Mucosa of gallbladder (tissue), 1 donor: ENCODE data around the gene LPP. TPM values are rescaled to one million over a fixed set of nuclear protein-coding genes. Genes with fewer than 3 reads are reported as not detected.
"Not testable (repeated sequence)": the region's sequence is repeated elsewhere in the genome, so short reads cannot be mapped to it uniquely, and the experiment has no call there.

Experiments
- DNase-seq: peaks from one replicate; pipeline ENCODE4 v3.0.0-alpha.2; 2020; ENCODE audit warnings: low spot score
- total RNA-seq: library from RNA; stranded (reverse); gene quantifications from one replicate; pipeline ENCODE4 v1.2.1, GENCODE V29; 2021
- donor health status: DM: no; HTN: no; CAD: no.

LPP gene
- total RNA-seq, 1 donor from 2014 or later: 478 TPM

DNA sequence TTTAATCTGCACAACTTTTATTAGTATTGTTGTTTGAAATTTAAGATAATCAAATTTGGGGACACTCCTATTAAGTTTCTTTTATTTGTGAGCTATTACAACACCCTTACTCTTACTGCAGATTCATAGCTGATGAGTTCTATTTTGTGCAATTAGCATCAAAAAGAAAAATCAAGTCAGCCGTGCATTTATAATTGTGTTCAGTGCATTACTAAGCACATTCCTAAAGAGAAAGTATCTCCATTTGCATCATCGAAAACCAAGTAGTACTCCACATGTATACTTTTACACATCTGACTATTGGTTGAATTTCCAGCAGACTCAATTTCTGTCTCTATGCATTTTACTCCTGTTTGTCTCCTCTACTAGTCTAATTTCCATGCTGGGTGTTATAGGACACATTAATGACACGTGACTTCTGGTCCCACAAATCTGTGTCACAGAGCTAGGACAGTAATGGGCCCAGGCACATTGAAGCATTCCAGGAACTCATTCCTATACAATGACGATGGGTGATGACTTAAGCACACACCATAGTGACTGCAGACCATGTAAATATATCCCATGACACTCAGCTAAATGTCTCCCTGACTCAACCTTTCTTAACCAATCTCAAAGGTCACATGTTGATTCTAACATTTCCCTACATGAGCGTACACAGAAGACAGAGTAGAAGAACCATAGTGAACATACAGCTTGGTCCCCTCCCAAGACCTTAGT, 477.5 kb downstream of the LPP start:
- DNase-seq: no peak

DNA sequence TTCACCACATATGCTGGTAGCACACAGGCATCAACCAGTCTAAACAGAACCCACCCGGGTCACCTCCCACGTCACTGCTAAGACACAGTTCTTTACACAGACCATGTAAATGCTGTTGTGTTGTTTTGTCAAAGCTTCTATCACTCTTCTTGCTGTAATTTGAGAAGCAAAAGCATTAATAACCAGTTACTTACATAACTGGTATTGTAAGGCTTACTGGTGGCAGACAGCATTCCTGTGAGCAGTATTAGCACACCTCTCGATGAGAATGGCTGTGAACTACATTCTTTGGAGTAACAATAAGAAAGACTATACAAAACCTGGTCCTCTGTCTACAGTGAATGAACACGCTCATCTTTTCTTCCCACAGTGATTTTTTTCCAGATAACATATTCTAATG, 479.2 kb downstream of the LPP start:
- no peak for DNase-seq

DNA sequence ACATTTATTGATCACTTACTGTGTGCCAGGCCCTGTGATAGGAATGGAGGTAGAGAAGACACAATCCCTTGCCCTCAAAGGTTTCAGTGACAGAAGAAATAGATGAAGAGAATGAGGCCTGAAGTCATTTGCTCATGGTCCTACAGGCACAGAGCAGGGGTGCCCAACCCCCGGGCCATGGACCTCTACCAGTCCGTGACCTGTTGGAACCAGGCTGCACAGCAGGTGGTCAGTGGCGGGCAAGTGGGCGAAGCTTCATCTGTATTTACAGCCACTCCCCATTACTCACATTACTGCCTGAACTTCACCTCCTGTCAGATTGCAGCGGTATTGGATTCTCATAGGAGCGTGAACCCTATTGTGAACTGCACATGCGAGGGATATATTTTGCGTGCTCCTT, 480.3 kb downstream of the LPP start:
- no peak for DNase-seq

DNA sequence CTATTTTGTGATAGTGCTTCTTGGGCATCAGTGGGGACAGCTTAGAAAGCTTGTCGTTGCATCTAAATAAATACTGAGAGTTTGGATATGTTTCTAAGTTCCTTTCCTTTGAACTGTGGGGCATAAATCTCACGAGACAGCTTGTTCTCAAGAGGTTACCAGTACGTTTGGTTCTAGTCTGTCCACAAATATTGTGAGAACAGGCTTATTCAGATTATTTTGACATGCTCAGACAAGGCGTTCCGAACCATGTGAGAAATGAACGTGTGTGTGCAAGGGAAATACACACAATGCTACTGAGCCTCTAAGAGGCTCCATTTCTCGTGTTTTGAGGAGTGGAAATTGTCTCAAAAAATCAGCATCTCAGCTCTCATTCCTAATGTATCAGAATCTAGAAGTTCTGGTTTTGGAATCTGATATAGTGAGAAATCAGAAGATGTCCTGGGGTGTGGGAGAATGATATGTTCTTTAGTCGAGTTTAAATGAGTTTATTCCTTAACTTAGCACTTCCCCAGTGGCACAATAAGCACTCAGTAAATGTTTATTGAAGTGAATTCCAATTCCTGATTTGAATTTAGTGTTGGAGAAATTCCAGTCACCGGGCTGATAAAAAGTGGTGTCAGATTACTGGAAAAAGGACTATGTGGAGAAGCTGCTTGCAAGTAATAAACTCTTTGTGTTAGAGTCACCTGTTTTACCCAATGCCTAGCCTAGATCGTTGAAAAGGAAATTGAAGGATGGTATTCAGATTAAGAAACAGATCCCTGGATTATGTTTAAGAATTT, 481.5 kb downstream of the LPP start:
- DNase-seq: no peak

DNA sequence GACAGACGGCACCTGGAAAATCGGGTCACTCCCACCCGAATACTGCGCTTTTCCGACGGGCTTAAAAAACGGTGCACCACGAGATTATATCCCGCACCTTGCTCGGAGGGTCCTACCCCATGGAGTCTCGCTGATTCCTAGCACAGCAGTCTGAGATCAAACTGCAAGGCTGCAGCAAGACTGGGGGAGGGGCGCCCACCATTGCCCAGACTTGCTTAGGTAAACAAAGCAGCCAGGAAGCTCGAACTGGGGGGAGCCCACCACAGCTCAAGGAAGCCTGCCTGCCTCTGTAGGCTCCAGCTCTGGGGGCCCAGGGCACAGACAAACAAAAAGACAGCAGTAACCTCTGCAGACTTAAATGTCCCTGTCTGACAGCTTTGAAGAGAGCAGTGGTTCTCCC, 482.3 kb downstream of the LPP start:
- not testable (repeated sequence) for DNase-seq

DNA sequence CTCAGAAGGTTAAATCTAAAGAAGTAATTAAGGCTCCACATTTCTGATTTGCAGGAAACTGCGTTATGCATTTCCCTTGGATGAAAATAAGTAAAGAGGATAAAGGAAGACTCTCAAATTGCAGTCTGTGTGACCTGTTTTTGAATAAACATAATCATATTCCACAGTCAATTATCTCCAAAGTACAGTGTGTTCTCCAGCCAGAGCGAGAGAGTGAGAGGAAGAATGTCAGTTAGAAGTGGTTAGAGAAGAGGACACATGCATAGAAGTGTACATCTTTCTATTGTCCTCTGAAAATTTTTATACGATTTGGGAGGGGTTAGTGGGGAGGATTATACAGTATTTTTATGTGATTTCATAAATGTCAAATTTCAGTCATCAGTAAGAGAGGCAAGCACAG, 487.1 kb downstream of the LPP start:
- no peak for DNase-seq

DNA sequence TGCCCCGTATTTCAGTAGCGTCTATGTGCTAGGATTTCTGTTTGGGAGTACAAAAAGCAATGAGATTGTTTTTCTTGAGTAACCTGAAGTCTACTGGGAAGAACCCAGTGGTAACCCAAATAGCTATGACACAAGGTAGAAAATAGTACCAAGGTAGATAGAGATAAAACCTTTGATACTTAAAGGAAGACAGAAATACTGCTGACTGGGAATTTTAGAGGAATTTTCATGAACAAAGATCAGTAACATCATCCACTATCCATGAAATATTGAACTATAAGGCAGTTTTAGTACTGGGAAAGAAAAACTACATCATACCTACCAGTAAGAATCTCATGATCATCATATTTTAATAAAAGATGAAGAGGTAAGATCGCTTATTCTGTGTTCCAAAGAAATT, 489.8 kb downstream of the LPP start:
- DNase-seq: no peak

DNA sequence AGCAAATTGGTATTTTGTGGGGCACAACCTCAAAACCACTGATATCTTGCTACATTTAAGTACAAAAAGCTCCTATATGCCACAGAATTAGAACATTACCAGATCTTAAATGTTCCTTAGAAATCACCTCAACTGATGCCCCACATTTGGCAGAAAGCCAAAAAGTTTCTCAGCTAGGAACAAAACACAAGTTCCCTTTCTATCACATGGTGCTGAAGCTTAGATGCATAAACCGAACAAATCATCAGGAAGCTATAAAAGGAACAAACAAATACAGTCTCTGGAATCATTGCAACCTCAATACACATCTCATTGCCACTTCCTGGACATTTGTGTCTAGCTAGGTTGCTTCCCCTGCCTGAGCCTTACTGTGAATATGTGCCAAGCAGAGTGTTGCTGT, 492.6 kb downstream of the LPP start:
- no peak for DNase-seq

DNA sequence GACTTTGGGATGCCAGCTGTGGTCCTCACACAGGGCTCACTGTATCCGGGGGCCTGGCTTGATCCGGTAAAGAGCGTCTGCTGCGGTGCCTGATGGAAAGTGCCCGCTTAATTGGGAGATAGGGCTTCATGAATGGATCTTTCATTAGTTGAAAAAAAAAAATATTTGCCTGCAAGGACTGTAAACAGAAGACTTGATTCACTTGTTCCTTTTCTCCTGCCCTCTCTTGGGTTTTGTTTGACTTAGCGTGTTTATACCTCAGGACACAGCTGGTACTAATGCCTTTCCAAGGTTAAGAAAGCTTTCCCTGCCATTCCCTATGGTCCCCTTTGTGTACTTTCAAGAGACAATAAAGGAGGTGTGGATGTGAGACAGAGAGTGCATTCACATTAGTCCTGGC, 493.3 kb downstream of the LPP start:
- no peak for DNase-seq

DNA sequence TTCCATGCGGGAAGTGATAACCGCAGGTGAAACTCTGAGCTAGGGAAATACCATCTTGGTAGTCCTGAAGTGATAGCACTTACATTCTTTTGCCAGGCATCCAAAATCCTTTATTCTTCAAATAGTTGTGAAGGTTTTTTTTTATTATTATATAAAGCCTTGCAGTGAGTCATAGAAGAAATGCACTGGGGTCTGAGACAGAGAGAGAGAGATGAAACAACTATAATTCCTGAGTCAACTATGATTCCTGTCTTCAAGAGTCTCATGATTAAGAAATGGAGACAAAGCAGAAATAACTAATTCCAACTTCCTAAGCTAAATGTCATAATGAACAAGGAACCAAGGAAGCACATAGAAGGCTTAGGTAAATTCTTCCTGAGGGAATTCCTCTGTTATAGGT, 495.6 kb downstream of the LPP start:
- no peak for DNase-seq

DNA sequence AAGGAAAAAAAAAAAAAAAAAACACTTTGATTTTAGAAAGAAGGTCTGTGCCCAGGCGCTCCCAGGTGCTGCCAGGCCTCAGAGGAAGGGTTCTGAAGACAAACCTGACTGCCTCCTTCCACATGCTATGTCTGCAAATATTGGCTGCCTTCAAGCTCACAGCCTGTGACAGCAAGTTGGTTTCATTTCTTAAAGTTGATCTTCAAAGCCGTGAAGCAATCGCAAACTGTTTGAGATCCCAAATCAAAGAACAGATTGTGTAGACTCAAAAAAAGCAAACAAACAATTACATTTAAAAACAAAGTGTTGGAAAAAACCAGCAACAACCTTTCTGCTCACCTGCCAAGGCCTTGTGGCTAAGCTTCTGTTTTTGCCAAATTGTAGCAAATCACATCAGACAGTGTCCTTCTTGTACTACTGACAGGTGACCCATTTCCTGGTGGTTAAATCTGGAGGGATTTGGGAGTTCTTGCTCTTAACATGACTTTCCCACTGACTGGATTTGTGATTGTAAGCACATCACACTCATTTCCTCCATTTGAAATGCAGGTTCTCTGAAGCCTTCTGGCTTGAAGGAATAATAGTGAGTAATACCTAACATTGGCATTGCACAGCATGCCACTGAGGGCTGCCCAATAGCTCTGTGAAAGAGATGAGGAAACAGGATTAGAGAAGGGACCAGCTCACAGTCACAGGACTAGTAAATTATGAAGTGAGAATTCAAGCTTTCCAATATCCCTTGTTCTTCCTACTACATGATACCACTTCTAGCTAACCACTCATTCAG, 502.4 kb downstream of the LPP start:
- no peak for DNase-seq

DNA sequence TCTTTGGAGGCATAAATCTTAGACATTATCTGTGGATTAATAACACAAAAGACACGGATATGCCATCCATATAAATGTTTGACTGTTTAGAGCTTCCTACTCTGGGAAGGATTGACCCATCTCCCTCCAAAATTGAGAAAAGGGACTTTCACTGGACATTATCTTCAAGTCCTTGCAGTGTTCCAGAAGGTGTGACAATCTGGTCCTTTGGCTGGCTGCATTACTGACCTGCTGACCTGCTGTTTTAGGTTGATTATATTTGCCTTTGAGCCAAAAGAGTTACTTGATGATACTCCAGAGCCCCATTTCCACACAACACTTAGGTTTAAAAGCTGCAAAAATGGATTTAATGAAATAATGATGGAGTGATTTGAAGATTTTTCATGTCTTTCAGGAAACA, 504.6 kb downstream of the LPP start:
- no peak for DNase-seq

DNA sequence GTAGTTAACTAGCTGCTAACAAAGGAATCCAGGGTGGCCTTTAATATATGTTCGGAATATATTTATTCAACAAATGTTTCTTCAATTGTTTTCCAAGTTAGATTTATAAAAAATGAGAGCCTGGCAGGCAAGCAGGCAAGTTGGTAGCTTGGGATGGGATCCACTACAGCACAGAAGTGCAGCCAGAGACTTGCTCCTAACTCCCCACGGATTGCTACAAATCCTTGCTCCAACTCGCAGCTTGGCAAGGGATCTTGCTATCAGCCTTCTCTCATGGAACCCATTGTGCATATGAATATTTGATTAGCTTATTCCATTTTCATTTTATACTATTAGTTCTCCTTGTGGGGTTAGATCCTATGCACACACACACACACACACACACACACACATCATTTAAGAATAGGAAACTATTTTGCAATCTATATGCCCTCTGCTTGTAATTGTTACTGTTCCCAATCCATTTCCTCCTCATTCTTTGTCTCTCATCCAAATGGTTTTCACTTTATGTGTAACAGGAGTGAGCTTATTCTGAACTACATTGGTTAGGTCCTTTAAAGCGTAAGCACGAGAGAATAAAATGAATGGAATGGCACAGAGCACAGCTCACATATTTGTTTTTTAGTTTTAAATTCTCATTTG, 505.6 kb downstream of the LPP start:
- no peak for DNase-seq

DNA sequence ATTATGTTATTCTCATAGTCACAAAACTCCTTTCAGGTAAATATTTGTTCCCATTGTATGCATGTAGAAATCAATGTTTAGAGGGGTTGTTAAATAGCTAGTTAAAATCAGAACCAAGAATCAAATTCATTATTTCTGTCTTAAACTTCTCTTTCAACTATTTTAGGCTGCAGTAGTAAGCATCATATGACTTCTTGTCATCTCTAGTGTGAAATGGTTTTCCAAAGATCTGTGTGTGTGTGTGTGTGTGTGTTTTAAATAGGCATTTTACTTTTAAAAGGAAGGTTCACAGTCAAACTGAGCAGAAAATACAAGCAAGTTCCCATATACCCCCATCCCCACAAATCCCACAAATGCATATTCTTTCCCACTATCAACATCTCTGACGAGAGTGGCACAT, 506.5 kb downstream of the LPP start:
- no peak for DNase-seq

DNA sequence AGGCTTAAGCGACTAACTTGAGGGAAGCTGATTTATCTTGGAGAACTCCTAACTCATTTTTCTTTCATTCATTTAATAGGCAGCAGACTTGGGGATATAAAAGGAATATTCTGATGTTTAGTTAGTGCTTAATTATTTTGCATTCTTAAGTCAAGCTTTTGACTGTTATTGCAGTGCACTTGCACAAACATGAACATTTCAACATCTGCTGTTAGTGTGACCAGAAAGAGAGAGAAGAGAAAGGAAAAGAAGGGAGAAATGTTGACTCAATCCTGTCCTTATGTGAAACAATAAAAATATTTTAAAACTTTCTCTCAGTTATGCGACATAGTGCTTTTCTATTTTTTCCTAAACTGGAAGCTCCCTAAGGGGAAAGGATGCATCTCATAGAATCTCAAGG, 507.8 kb downstream of the LPP start:
- no peak for DNase-seq

DNA sequence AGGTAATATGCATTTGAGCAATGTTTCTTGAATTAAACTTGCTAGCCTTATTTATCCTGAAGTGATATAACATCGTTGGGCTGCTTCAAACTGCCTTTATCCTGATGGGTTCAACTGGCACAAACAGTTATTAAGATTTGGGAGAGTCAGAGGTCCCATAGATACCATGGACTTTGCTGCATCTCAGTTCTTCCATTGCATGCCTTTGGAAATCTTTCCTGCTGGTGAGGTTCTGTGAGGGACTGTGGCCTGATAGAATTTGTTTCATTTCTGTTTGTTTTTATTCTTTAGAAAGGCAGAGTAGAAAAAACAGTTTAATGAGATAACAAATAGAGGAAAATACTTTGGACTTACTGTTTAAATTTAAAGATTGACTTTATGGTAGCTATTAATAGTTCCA, 508.3 kb downstream of the LPP start:
- no peak for DNase-seq

DNA sequence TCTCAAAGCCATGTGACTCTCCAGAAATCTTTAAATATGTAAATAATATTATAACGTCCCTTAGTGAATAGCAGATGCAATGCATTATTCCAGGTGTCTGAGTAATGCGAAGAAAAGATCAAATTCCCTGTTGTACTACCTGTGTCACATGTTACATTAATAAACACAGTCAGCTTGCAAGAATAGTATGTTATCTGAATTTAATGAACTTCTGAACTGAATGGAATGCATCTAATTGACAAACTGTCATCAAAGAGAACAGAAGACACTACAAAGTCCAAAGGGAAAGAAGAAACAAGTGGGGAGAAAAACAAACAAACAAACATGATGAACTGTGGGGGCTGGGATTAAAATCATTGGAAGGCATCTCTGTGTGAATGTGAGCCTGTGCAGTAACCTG, 508.8 kb downstream of the LPP start:
- DNase-seq: no peak

DNA sequence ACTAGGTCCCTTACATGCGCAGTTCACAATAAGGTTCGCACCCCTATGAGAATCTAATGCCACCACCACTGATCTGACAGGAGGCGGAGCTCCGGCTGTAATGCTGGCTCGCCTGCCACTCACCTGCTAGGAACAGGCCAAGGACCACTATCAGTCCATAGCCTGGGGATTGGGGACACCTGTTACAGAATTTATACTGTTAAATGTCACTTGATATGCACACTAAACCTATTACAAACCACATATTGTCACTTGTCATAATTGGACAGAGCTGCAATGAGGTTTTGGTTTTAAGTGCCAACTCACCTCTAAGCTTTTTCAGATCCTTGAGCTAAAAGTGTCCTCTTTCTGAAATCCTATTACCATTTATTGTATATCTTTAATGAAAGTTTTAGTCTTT, 509.9 kb downstream of the LPP start:
- DNase-seq: no peak

DNA sequence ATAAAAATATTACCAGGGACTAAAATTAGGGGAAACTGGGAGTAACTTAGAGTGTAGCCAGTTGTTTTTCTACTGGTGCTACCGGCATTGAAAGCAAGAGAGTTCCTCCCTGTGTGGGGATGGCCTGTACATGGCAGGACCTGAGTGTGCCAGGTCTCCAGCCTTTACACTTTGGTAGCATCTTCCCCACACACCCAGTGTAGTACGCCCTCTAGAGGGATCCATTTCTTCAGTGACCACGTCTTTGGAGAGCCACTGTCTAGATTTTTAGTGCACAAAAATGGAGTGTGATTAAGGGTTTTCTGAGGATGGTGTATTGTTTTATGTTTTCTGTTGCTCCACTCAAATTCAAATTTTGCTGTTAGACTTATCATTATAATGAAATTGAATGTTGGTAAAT, 510.8 kb downstream of the LPP start:
- no peak for DNase-seq

DNA sequence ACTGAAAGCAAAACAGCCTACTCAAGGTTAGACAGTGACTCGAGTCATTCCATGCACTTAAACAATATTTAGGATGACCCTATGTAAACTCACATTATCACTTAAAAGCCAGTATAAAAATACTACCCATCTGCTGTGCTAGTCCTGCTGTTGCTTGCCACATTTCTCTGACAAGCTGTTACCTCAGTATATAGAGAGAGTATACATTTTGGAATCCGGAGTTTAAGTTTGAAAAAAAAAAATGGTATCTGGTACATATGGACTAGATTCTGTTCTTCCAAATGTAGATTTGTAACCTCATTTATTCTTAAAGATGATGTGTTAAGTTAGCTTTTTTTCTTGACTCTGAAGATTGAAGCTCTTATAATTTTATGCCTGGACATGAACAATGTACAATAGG, 514.0 kb downstream of the LPP start:
- no peak for DNase-seq

DNA sequence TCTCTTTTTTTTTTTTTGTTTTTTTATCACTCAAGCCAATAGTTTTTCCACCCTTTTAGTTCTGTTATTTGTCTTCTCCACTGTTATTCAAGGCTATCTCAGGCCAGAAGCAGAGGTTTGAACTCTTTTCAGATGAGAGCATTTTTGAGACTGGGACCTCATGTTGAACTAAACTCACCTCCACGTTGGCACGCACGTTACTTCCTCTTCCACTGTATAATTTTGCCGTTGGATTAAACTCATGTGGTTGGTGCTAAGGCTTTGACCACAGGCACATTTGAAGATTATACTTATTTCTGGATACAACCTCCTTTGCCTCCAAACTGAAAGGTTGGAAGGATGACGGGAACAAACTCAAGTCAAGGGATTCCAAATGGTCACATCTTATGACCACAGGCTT, 516.5 kb downstream of the LPP start:
- no peak for DNase-seq

DNA sequence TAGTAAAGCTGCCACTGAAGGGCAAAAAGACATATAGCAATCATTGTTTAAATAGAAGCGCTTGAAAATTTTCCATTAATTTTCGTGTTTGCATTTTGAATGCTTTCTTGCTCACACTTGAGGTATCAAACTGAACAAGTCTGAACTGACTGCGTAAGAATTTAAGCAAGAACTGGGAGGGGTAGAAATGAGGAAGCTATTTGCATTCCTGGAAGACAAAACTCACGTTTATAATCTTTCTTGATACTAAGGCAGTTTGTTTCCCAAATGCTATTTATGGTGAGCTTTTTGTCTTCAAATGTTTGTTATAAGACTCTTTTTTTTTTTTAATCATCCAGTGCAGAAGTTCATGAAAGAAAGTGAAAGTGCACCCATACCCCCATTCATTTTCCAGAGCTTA, 518.0 kb downstream of the LPP start:
- no peak for DNase-seq
